HepG2 (cell line): ENCODE measurements around the gene TNFAIP1. TPM values are rescaled to one million over a fixed set of nuclear protein-coding genes. Genes with fewer than 3 reads are reported as not detected.
A peak's percentile ranks its signal among the peaks of the same experiment; 100 is the strongest.

Experiments used
- AHDC1 ChIP-seq: sonication (generic); formaldehyde crosslinking; IDR thresholded peaks from 2 replicates; pipeline ENCODE4 v1.5.1; 2020; ENCODE audit warnings: mild to moderate bottlenecking, missing genetic modification reagents, borderline replicate concordance
- BRD4 ChIP-seq: sonication (generic); formaldehyde crosslinking; IDR thresholded peaks from 2 replicates; pipeline ENCODE4 v1.4.0; 2020; ENCODE audit warnings: missing genetic modification reagents
- CREBL2 ChIP-seq: sonication (generic); formaldehyde crosslinking; IDR thresholded peaks from 2 replicates; pipeline ENCODE4 v1.8.1; 2023; ENCODE audit warnings: missing genetic modification reagents, mild to moderate bottlenecking, borderline replicate concordance
- CSRNP1 ChIP-seq: sonication (generic); formaldehyde crosslinking; IDR thresholded peaks from 2 replicates; pipeline ENCODE4 v1.8.1; 2023; ENCODE audit warnings: mild to moderate bottlenecking, missing genetic modification reagents
- GABPB1 ChIP-seq: IDR thresholded peaks from 2 replicates; pipeline ENCODE4 v1.6.1; 2016; ENCODE audit warnings: mild to moderate bottlenecking, missing genetic modification reagents, moderate library complexity, missing compliant biosample characterization
- HNRNPL ChIP-seq: fragments of 200-400 bp; formaldehyde crosslinking; IDR thresholded peaks from 2 replicates; pipeline ENCODE4 v1.6.1; 2017; ENCODE audit warnings: mild to moderate bottlenecking, low read depth, low read length
- IRF9 ChIP-seq: sonication (generic); formaldehyde crosslinking; IDR thresholded peaks from 2 replicates; pipeline ENCODE4 v1.8.0; 2022; ENCODE audit warnings: missing genetic modification reagents, mild to moderate bottlenecking, borderline replicate concordance
- JUNB ChIP-seq: sonication (generic); formaldehyde crosslinking; IDR thresholded peaks from 2 replicates; pipeline ENCODE4 v1.8.0; 2022; ENCODE audit warnings: missing genetic modification reagents, mild to moderate bottlenecking, borderline replicate concordance
- MYC ChIP-seq: sonication (generic); formaldehyde crosslinking; IDR thresholded peaks from 2 replicates; pipeline ENCODE4 v1.9.0; 2021; ENCODE audit warnings: missing genetic modification reagents, borderline replicate concordance
- ONECUT2 ChIP-seq: sonication (generic); formaldehyde crosslinking; IDR thresholded peaks from 2 replicates; pipeline ENCODE4 v1.4.0; 2020; ENCODE audit warnings: missing genetic modification reagents
- SPEN ChIP-seq: sonication (generic); formaldehyde crosslinking; IDR thresholded peaks from 2 replicates; pipeline ENCODE4 v1.5.1; 2020; ENCODE audit warnings: low read depth, mild to moderate bottlenecking, missing genetic modification reagents
- XRCC5 ChIP-seq: fragments of 200-400 bp; formaldehyde crosslinking; optimal IDR thresholded peaks from 2 replicates; pipeline ENCODE3; 2017; ENCODE audit warnings: mild to moderate bottlenecking, low read length
- ZC3H13 ChIP-seq: sonication (generic); formaldehyde crosslinking; IDR thresholded peaks from 2 replicates; pipeline ENCODE4 v1.8.1; 2023; ENCODE audit warnings: mild to moderate bottlenecking, missing genetic modification reagents, moderate library complexity
- ZFAT ChIP-seq: sonication (generic); formaldehyde crosslinking; conservative IDR thresholded peaks from 2 replicates; pipeline ENCODE4 v1.8.1; 2023; ENCODE audit warnings: missing genetic modification reagents, inconsistent platforms
- ZNF550 ChIP-seq: sonication (generic); formaldehyde crosslinking; IDR thresholded peaks from 2 replicates; pipeline ENCODE4 v1.4.0; 2020; ENCODE audit warnings: mild to moderate bottlenecking, missing genetic modification reagents, borderline replicate concordance
- ZNF576 ChIP-seq: sonication (generic); formaldehyde crosslinking; IDR thresholded peaks from 2 replicates; pipeline ENCODE4 v1.4.0; 2020; ENCODE audit warnings: mild to moderate bottlenecking, missing genetic modification reagents
- ZNF598 ChIP-seq: sonication (generic); formaldehyde crosslinking; IDR thresholded peaks from 2 replicates; pipeline ENCODE4 v1.5.1; 2020; ENCODE audit warnings: mild to moderate bottlenecking, missing genetic modification reagents, borderline replicate concordance
- ZNF737 ChIP-seq: sonication (generic); formaldehyde crosslinking; IDR thresholded peaks from 2 replicates; pipeline ENCODE4 v1.5.0; 2020; ENCODE audit warnings: missing genetic modification reagents, mild to moderate bottlenecking, borderline replicate concordance
- ZNF768 ChIP-seq: sonication (generic); formaldehyde crosslinking; IDR thresholded peaks from 2 replicates; pipeline ENCODE4 v1.4.0; 2020; ENCODE audit warnings: missing genetic modification reagents
- ZNF773 ChIP-seq: sonication (generic); formaldehyde crosslinking; IDR thresholded peaks from 2 replicates; pipeline ENCODE4 v1.4.0; 2020; ENCODE audit warnings: missing genetic modification reagents, borderline replicate concordance
- ZNF792 ChIP-seq: IDR thresholded peaks from 2 replicates; pipeline ENCODE4 v1.6.1; 2016
- polyA plus RNA-seq, 8 experiments: library from polyadenylated mRNA; depleted of rRNA in 3 of 8; stranded (reverse) in 7 of 8; unstranded in 1 of 8; fragments of >200 nt; fragmentation: Illumina TruSeq in 4 of 8; extraction: Trizol in 4 of 8; gene quantifications; 2 replicates each; pipeline versions ENCODE4 v1.2.1 to v1.2.3, GENCODE V29; 2011 to 2016; ENCODE audit warnings: low read depth in 4 of 8, missing spikeins in 1 of 8, mixed read lengths in 1 of 8; ENCODE audit not compliant: insufficient read depth in 1 of 8
- total RNA-seq, 5 experiments: library from RNA; depleted of rRNA; stranded (reverse); fragments of >200 nt; fragmentation: Illumina TruSeq; extraction: Trizol; gene quantifications; 2 replicates each; pipeline ENCODE4 v1.2.3, GENCODE V29; 2016; ENCODE audit warnings: low read depth in 1 of 5

TNFAIP1 gene
- total and polyA plus RNA-seq, 2 of the 13 experiments (the other 11 are each of a cell fraction or from before 2014, with no cell fraction given) = 17.5 to 40.6 TPM

- peak; percentile 18; the same call in 1 of the 2 replicates for TF ChIP-seq MYC (CRISPR knock-in tag)
- no peak for TF ChIP-seq ZNF550 (CRISPR knock-in tag)
- no peak for TF ChIP-seq XRCC5
- peak; percentile 40; the same call in 1 of the 2 replicates for TF ChIP-seq ZNF768 (CRISPR knock-in tag)
- peak; percentile 39; the same call in 1 of the 2 replicates for TF ChIP-seq GABPB1
- TF ChIP-seq ZNF598 (CRISPR knock-in tag) = no peak
- TF ChIP-seq ZC3H13 (CRISPR knock-in tag) = no peak
- no peak for TF ChIP-seq ONECUT2
- no peak for TF ChIP-seq CSRNP1 (CRISPR knock-in tag)
- TF ChIP-seq ZNF576 (CRISPR knock-in tag) = no peak; the same call in 1 of the 2 replicates
- TF ChIP-seq IRF9 (CRISPR knock-in tag) = 0 out of 2 replicates have a peak, but pooled peaks have one; percentile 39
- no peak for TF ChIP-seq ZNF792 (CRISPR knock-in tag)
- TF ChIP-seq ZNF737 = no peak
- TF ChIP-seq ZNF773 (CRISPR knock-in tag) = no peak
- peak; percentile 61; the same call in 1 of the 2 replicates for TF ChIP-seq HNRNPL
- TF ChIP-seq JUNB (CRISPR knock-in tag) = no peak
- 0 out of 2 replicates have a peak, but pooled peaks have one; percentile 4 for TF ChIP-seq AHDC1
- TF ChIP-seq CREBL2 = no peak
- TF ChIP-seq BRD4 (CRISPR knock-in tag) = 0 out of 2 replicates have a peak, but pooled peaks have one; percentile 13
- TF ChIP-seq SPEN (CRISPR knock-in tag) = no peak
- no peak for TF ChIP-seq ZFAT (CRISPR knock-in tag)
These were observed 32.2 kb downstream of the TNFAIP1 start (continued) for GRCh38 chr17:28367641-28368305.
